GM19452 (cell line): ENCODE data around the gene N4BP3.

Source experiments
- ATAC-seq: cut with Tn5 transposase; IDR thresholded peaks from one replicate; pipeline ENCODE4 v1.9.1; 2021; ENCODE audit not compliant: unreplicated experiment

Gene N4BP3

DNA sequence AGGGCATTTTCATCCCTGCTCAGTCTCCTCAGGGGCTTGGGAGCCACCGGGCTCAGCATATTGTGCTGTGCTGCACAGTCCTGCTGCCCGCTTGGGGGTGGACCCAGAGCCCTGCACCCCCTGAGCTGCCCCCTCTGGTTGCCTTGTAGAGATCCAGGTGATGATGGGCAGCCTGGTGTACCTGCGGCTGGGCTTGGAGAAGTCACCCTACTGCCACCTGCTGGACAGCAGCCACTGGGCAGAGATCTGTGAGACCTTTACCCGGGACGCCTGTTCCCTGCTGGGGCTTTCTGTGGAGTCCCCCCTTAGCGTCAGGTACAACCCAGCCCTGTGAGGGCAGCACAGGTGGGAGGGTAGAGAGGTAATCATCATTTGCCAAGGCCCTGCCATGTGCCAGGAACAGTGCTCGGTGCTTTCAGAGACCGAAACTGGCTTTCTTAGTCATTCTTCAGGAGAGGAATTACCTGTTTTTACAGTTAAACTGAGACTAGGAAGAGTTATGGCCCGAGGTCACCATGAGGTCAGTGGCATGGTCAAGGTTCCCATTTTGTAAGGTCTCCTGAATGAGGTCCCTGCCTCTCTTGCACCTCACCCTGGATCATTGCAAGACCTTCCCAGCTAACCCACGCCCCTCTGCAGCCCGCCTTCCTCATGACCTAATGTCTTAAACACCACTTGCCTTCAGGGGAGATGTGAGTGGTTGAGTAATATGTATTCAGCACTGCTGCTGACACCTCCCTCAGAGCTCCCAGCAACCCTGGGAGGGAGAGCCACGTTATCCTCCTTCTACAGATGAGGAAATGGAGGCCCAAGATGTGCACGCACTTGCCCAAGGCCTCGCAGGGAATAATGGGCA is 32.9 kb downstream of the N4BP3 start:
- ATAC-seq, result no peak

DNA sequence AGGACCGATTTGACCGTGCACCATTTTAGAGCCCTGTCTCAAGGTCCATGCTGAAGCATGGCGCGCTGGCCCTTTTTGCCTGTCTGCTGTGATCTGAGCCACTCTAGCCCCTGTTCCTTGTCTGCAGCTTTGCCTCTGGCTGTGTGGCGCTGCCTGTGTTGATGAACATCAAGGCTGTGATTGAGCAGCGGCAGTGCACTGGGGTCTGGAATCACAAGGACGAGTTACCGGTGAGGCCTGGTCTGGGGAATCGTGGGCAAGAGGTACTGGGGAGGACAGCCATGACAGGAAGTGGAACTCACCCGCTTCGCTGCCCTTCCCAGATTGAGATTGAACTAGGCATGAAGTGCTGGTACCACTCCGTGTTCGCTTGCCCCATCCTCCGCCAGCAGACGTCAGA is 34.1 kb downstream of the N4BP3 start:
- ATAC-seq, result no peak

DNA sequence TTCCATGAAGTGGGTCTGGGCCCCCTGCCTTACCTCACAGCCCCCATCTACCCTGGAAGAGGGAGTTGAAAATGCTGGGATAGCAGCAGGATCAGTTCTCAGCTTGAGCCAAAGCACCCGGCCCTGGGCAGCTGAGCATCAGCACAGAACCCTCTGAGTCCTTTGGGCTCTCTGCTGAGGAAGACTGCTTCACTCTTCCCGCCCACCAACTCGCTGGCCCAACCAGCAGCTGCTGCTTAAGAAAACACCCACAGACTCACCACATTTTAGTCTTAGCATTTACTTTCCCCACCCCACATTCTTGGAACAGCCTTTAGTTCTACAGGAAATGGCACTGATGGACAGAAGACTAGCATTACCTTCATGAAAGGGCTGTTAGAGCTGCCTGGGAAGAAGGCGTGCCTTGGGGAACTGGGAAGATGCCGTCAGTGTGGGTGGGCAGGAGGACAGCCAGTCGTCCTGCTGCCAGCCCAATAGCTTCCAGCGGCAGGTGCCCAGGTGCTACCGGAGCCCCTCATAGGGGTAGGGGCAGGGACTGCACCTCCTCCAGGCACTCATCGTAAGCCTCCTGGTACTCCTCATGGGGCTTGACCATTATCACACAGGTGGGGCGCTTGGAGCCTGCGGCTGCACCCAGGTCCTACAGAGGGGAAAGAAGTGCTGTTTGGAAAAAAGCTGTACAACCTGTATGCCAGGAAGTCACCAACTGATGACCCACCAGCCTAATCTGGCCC is 36.0 kb downstream of the N4BP3 start:
- no peak for ATAC-seq

DNA sequence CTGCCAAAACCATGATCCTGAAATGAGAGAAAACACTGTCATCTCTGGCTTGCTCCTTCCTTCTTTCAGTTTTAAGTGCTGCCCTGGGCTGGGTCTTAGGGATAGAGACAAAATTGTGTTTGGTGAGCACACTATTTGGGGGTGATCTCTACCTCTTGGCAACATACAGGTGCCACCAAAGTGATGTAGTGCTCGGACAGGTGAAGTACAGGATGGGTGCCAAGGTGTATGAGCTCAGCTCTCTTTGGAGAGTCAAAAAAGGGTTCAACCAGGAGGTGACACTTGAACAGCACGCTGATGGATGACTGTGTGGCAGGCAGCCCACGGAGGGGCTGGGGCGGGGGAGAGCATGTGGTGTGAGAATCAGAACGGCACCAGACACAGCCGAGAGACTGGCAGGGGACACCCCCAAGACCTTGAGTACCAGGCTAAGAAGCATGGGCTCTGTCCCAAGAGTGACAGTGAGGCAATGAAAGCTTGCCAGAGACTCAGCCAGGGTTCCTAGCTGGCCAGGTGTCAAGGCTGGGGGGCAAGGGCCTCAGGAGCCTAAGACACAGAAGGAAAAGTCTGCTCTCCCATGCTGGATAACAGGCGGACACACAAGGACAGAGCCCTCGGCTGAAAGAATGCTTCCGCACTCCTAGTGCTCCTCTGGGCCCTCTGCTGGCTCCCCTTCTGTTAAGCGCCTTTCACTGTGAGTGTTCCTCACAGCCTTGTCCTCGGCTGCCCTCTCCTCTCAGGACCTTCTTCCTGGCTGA is 37.8 kb downstream of the N4BP3 start:
- ATAC-seq, result no peak

DNA sequence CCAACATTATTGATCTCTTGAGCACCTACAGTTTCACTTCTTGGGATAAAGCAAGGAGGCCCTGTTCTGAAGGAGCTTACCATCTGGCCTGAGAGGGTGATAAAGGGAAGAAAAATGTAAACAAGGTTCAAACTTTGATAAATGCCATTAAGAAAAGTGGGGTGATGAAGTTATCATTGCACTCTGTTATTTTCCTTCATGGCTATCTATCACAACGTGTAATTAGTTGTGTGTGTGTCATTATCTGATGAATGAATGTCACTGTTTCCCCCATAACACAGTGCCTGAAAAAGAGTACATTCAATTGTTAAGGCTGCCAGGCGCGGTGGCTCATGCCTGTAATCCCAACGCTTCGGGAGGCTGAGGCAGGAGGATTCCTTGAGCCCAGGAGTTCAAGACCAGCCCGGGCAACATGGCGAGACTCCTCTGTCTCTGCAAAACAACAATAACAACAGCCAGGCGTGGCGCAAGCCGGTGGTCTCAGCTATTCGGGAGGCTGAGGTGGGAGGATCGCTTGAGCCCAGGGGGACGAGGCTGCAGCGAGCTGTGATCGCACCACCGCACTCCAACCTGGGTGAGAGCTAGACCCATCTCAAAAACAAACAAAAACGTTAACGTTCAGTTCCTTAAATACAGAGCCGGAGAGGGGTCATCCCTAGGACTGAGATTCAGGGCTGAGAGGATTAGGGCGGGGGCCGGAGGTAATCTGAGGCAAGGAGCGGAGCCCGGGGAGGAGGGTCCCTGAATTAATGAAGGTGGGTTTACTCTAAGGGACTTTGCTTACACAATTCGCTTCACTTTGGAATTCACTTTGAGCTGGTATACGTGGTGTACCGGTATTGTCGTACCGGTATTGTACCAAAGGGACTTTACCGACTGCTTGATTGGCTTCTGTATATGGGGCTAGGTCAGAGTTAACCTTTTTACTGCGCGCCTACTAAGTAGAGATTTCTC is 39.4 kb downstream of the N4BP3 start:
- ATAC-seq, result no peak

DNA sequence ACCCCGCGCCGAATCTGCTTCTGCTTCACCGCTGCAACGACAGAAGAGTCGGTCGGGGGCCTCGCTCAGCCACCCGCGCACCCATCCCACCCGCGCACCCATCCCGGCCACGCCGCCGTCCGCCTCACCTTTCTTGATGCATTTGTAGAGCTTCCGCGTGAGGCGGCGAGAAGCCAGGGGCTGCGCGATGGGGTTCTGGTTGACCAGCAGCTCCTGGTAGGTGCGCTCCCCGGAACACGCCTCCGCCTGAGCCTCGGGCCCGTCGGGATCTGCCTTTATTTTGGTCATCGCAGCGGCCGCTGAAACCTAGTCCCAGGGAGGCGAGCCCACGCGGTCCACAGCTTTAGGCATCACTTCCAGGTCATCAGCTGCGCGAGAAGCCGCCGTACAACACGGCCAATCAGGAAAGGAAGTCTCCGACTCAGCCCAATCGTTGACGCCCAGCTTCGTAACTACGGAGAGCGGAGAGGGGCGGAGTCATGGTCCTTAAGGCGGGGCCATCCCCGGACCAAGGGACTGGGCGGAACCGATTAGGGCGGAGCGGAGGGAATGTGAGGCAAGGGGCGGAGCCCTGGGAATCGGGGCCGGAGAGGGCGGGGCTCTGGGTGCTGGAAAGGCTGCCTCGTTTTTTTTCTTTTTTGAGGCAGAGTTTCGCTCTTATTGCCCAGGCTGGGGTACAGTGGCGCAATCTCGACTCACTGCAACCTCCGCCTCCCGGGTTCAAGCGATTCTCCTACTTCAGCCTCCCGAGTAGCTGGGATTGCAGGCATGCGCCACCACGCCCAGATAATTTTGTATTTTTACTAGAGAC is 40.4 kb downstream of the N4BP3 start, which contains the start of gene NHP2:
Gene NHP2 (minus strand): TSS at position 356 of the 811 bp plus-strand sequence. CDS start 68 bp downstream, at position 288.
- peak; percentile 97 for ATAC-seq

DNA sequence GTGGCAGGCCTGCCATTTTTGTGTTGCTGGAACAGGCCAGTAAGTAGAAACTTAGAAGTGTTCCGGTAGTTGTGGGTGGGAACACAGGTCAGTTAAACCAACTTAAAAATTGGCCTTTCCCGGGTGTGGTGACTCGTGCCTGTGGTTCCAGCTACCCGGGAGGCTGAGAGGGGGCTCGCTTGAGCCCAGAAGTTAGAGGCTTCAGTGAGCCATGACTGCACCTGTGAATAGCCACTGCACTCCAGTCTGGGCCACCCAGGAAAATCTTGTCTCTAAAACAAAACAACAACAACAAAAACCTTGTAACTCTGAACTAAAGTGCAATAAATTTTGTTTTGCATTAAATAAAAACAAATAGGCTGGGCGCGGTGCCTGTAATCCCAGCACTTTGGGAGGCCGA is 41.7 kb downstream of the N4BP3 start:
- ATAC-seq, result no peak

DNA sequence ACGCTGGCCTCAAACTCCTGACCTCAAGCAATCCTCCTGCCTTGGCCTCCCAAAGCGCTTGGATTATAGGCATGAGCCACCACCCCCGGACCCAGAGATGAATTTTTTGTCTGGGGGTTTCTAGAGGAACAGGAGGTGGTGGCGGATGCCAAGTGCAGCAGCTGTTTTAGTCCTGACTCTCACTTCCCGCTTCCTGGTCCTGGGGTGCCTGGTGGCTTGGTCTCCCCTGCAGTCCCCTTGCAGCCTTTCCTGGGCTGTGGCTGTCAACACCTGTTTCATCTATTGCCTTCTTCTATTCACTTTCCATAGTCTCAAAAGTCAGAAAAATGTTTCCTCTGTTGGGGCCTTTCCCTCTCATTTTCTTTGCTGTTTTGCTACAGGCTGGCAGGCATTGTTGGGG is 46.8 kb downstream of the N4BP3 start:
- ATAC-seq, result no peak

DNA sequence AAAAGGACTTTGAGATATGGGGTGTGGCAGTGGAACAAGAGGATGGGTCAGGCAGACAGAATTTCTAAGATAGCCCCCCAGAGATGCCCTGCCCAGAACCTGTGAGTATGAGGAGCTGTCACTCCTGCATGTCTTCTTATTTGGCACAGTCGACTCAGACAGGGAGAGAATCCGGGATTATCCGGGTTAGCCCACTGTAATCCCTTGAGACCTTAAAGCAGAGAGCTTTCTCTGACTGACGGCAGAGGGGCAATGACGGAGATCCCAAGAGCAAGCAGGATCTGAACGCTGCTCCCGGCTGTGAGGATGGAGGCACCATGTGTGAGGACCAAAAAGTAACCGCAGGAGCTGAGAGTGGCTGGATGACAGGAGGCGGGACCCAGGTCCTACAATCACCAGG is 49.1 kb downstream of the N4BP3 start:
- ATAC-seq, result no peak

DNA sequence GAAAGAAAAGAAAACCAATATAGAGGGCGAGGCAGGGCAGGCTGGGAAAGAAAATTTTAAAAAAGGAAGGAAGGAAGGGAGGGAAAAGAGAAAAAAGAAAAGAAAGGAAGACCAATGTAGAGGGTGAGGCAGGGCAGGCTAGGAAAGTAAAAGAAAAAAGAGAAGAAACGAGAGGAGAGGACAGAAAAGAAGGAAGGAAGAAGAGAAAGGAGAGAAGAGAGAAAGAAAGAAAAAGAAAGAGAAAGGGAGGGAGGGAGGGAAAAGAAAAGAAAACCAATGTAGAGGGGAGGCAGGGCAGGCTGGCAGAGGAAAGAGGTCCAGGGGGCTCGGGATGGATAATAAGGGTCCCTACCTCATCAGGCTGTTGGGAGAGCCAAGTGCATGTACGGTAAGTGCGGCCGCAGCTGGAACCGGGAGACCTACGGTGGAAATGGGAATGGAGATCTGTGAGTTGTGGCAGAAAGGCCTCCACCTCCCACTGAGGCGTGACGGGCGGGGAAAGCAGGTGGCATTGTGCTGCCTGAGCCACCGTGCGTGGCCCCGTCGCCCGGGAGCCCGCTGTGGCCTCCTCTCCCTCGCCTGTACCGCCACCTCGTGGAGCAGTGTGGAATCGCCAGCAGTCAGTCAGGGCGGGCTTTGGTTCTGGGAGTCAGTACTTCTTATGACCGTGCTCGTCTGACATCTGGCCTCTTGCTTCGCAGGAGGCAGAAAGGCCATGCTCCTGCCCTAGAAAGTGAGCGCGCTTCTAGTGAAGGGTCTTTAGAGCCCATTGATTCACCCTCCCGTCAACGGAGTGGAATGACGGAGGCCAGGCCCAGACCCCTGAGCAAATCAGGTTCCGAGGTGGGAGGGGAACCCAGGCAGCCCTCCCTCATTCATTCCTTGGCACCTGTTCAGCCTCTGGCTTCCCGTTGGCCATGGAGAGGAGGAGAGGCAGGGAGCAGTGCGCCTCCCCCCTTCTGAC is 50.7 kb downstream of the N4BP3 start:
- peak; percentile 90 for ATAC-seq

DNA sequence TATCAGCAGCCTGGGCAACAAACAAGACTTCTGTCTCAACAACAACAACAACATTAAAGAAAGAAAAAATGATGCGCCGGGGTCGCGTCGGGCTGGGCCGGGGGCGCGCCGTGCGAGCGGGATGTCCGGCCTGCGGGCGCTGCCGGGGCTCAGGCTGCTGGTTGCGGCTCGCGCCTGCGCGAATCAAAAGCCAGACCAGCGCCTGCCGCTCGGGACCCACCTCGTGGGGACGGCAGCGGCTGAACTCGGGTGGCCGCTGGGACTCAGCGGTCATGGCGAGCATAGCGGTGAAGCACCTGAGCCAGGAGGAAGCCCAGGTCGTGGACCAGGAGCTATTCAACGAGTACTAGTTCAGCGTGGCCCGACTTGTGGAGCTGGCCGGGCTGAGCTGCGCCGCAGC is 52.2 kb downstream of the N4BP3 start:
- no peak for ATAC-seq

DNA sequence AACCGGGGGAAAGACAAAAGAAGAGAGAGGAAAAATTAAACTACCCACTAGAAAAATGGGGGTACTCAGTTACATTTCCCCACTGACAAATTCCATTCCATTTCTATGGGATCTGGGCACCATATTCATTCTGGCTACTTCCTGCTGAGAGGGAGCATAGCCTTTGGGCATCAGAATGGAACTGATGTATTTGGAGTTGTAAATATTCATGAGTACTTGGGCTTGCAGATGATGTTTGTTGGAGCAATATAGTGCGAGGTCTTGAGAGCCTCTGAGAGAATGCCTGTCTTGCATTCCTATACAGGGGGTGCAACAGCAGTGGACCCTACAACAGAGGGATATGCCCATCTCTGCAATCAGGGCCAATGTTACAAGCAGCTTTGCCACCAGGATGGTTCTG is 57.1 kb downstream of the N4BP3 start:
- ATAC-seq, result no peak

DNA sequence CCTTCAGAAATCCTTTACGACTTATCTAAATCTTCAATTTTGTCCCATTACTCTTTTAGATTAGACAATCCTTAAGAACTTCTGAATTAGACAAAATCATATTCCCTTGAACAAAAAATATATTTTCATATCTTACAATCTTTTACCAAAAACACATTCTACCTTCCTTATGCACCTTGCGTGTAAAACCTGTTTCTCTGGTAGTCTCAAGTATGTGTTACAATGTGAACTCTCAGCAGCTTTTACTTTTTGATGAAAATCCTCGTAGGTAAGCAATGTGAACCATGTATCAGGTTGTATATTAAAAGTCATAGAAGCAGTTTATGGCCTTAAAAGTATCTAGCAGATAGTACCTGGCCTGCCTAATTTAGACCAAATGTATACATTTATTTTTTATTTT is 61.1 kb downstream of the N4BP3 start:
- no peak for ATAC-seq
